K562 (cell line): ENCODE data around the gene HLA-DOA. TPM values are rescaled to one million over a fixed set of nuclear protein-coding genes. Genes with fewer than 3 reads are reported as not detected.

Experiments used
- BRCA1 ChIP-seq, 2 experiments: fragments of 450-650 bp in 1 of 2; sonication (generic) in 1 of 2; formaldehyde crosslinking in 1 of 2; IDR thresholded peaks; 2 replicates each; pipeline versions ENCODE4 v1.5.0 to v1.6.1; 2017 to 2020; ENCODE audit warnings: mild to moderate bottlenecking in 1 of 2, missing genetic modification reagents in 1 of 2
- CBFA2T2 ChIP-seq: fragments of 450-650 bp; conservative IDR thresholded peaks from 2 replicates; pipeline ENCODE4 v1.6.1; 2017; ENCODE audit warnings: mild to moderate bottlenecking
- CEBPG ChIP-seq, 3 experiments: fragments of 200-800 bp in 1 of 3; sonication (Bioruptor generic) in 1 of 3; sonication (generic) in 1 of 3; formaldehyde crosslinking in 1 of 3; IDR thresholded peaks in 2 of 3; conservative IDR thresholded peaks in 1 of 3; 2 replicates each; pipeline versions ENCODE4 v1.6.1 to v1.8.0; 2016 to 2022; ENCODE audit warnings: missing compliant biosample characterization in 2 of 3, missing genetic modification characterization in 2 of 3, mild to moderate bottlenecking in 1 of 3, missing genetic modification reagents in 1 of 3
- CGGBP1 ChIP-seq: fragments of 250-450 bp; sonication (Bioruptor Pico); IDR thresholded peaks from 2 replicates; pipeline ENCODE4 v1.9.0; 2021; ENCODE audit warnings: mild to moderate bottlenecking
- ILF3 ChIP-seq: fragments of 450-650 bp; IDR thresholded peaks from 2 replicates; pipeline ENCODE4 v1.6.1; 2018; ENCODE audit warnings: antibody characterized with exemption, mild to moderate bottlenecking, moderate library complexity, borderline replicate concordance
- KAT2B ChIP-seq: IDR thresholded peaks from one replicate; pipeline ENCODE4 v1.6.1; 2012; ENCODE audit warnings: low read depth, mild to moderate bottlenecking, control low read depth, inconsistent platforms, low read length, moderate library complexity
- LCOR ChIP-seq: sonication (generic); formaldehyde crosslinking; IDR thresholded peaks from 2 replicates; pipeline ENCODE4 v1.8.0; 2022; ENCODE audit warnings: mild to moderate bottlenecking, missing genetic modification reagents
- LEF1 ChIP-seq: fragments of 450-650 bp; IDR thresholded peaks from 2 replicates; pipeline ENCODE4 v1.6.1; 2016; ENCODE audit warnings: mild to moderate bottlenecking
- MBD2 ChIP-seq: sonication (generic); IDR thresholded peaks from 2 replicates; pipeline ENCODE4 v1.6.1; 2016; ENCODE audit warnings: low read depth, borderline replicate concordance
- NFXL1 ChIP-seq: fragments of 450-650 bp; formaldehyde crosslinking; IDR thresholded peaks from 2 replicates; pipeline ENCODE4 v1.4.0; 2021; ENCODE audit warnings: mild to moderate bottlenecking
- NR4A1 ChIP-seq, 2 experiments: fragments of 250-450 bp in 1 of 2; fragments of 450-650 bp in 1 of 2; sonication (Bioruptor Pico) in 1 of 2; IDR thresholded peaks; 2 replicates each; pipeline versions ENCODE4 v1.4.0 to v1.6.1; 2016 to 2020; ENCODE audit warnings: mild to moderate bottlenecking in 2 of 2, missing compliant biosample characterization in 1 of 2, missing genetic modification characterization in 1 of 2, moderate library complexity in 1 of 2
- OTX1 ChIP-seq: fragments of 450-650 bp; formaldehyde crosslinking; IDR thresholded peaks from 2 replicates; pipeline ENCODE4 v1.4.0; 2022; ENCODE audit warnings: mild to moderate bottlenecking
- PHF8 ChIP-seq: fragments of 200-600 bp; sonication (generic); IDR thresholded peaks from 2 replicates; pipeline ENCODE4 v1.6.1; 2012; ENCODE audit warnings: mixed run types, mild to moderate bottlenecking, inconsistent platforms, low read length, moderate library complexity, borderline replicate concordance
- POLR2H ChIP-seq: IDR thresholded peaks from 2 replicates; pipeline ENCODE4 v1.6.1; 2016; ENCODE audit warnings: missing genetic modification characterization, low read depth, mild to moderate bottlenecking, control low read depth, missing compliant biosample characterization, moderate library complexity
- PRMT5 ChIP-seq: sonication (generic); formaldehyde crosslinking; IDR thresholded peaks from 2 replicates; pipeline ENCODE4 v1.5.0; 2020; ENCODE audit warnings: missing genetic modification reagents
- PURB ChIP-seq: sonication (generic); formaldehyde crosslinking; IDR thresholded peaks from 2 replicates; pipeline ENCODE4 v1.9.0; 2021; ENCODE audit warnings: low read depth, mild to moderate bottlenecking, missing genetic modification reagents
- RFX5 ChIP-seq: IDR thresholded peaks from 2 replicates; pipeline ENCODE4 v1.6.1; 2011; ENCODE audit warnings: low read depth, mild to moderate bottlenecking, improper control_type of control experiment, low read length
- SNRNP70 ChIP-seq: fragments of 200-400 bp; formaldehyde crosslinking; optimal IDR thresholded peaks from 2 replicates; pipeline ENCODE3; 2017; ENCODE audit warnings: low read depth, low read length
- STAT5B ChIP-seq: fragments of 250-450 bp; sonication (Bioruptor Pico); IDR thresholded peaks from 2 replicates; pipeline ENCODE4 v1.8.0; 2021; ENCODE audit warnings: mild to moderate bottlenecking, inconsistent platforms
- SUPT5H ChIP-seq: fragments of 450-650 bp; IDR thresholded peaks from 2 replicates; pipeline ENCODE4 v1.6.1; 2016
- ZFP1 ChIP-seq: fragments of 450-650 bp; formaldehyde crosslinking; IDR thresholded peaks from 2 replicates; pipeline ENCODE4 v1.4.0; 2020; ENCODE audit warnings: mild to moderate bottlenecking, mixed read lengths
- ZNF277 ChIP-seq: fragments of 250-450 bp; sonication (Bioruptor Pico); IDR thresholded peaks from 2 replicates; pipeline ENCODE4 v1.8.0; 2022; ENCODE audit warnings: inconsistent platforms, mild to moderate bottlenecking, moderate library complexity, borderline replicate concordance
- polyA plus RNA-seq, 8 experiments: library from polyadenylated mRNA; depleted of rRNA in 4 of 8; stranded (reverse) in 5 of 8; unstranded in 3 of 8; fragments of >200 nt; fragmentation: Nextera tagmentation in 2 of 8; fragmentation: Illumina TruSeq in 1 of 8; extraction: Ambion mirVana in 2 of 8; extraction: Trizol in 1 of 8; gene quantifications; 2 replicates each; pipeline versions ENCODE4 v1.2.1 to v1.2.3, GENCODE V29; 2011 to 2014; ENCODE audit warnings: inconsistent platforms in 1 of 8, missing spikeins in 1 of 8
- total RNA-seq, 7 experiments: library from RNA; depleted of rRNA in 6 of 7; stranded (reverse); fragments of >200 nt in 6 of 7; fragmentation: Illumina TruSeq in 2 of 7; extraction: Trizol in 2 of 7; gene quantifications; 2 replicates each; pipeline versions ENCODE4 v1.2.1 to v1.2.3, GENCODE V29; 2011 to 2021; ENCODE audit warnings: low replicate concordance in 1 of 7
- TF ChIP-seq, protein P1 (sequence below): sonication (generic); formaldehyde crosslinking; IDR thresholded peaks from 2 replicates; pipeline ENCODE4 v1.8.1; 2023; ENCODE audit warnings: mild to moderate bottlenecking, missing genetic modification reagents
- TF ChIP-seq, protein P2 (sequence below): IDR thresholded peaks from 2 replicates; pipeline ENCODE4 v1.6.1; 2011; ENCODE audit not compliant: insufficient read length; ENCODE audit errors: extremely low read depth

Gene HLA-DOA
- total and polyA plus RNA-seq, 9 of the 15 experiments (the other 6 are each of a cell fraction or from before 2014, with no cell fraction given), result 0.07 TPM; not detected in 8

DNA sequence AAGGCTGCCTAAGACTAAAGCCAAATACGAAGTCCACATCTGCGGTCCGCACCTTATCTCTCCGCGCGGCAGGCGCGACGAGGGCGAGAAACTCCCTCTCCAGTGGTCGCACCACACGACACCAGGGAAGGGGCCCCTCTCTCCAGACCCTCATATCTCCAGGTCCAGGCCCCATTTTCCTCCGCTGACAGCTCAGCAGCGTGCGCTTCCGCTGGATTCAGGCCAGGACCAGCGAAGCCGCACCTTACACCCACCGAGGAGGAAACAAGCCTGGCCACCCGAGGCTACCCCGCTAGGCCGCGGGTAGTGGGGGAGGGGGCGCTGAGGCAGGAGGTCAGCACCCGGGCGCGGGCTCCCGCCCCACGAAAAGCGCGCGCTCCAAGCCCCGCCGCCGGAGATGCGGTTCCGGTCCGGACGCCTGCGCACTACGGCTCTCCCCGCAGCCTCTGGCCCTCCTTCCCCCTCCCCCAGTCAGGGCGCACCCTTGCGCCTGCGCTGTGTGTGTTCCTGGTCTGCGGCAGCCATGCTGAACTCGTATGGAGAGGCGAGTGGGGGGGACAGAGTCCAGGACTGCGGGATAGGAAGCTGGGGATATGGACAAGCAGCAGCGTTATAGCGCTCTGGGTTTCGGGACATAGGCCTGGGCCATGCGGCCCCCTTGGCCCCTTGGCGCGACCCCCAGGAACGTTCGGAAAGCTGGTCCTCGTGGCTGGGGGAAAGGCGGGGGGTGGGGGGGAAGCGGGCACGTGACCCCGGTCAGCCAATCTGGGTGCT is 41.1 kb downstream of the HLA-DOA start, which contains the start of gene BRD2 (continued):
- TF ChIP-seq BRCA1 (IDR thresholded peaks at IDR 0.05), result no peak
- TF ChIP-seq BRCA1 (CRISPR knock-in tag; IDR thresholded peaks at IDR 0.05), result no peak
- TF ChIP-seq NR4A1 (CRISPR knock-in tag; IDR thresholded peaks at IDR 0.05), result peak; percentile 79; the same call in 1 of the 2 replicates
- TF ChIP-seq NR4A1 (tag; IDR thresholded peaks at IDR 0.05), result peak; percentile 72
- peak; percentile 89 for TF ChIP-seq LEF1
- peak; percentile 71 for TF ChIP-seq LCOR (CRISPR knock-in tag)
- no peak for TF ChIP-seq SNRNP70
- TF ChIP-seq PHF8, result peak; percentile 92; the same call in 1 of the 2 replicates
- TF ChIP-seq CBFA2T2, result peak; percentile 77
- no peak for TF ChIP-seq OTX1 (CRISPR knock-in tag)
- TF ChIP-seq SUPT5H, result peak; percentile 81
- no peak for TF ChIP-seq RFX5
- no peak for TF ChIP-seq PRMT5 (CRISPR knock-in tag)
- TF ChIP-seq ILF3, result no peak
- TF ChIP-seq, protein P1, sequence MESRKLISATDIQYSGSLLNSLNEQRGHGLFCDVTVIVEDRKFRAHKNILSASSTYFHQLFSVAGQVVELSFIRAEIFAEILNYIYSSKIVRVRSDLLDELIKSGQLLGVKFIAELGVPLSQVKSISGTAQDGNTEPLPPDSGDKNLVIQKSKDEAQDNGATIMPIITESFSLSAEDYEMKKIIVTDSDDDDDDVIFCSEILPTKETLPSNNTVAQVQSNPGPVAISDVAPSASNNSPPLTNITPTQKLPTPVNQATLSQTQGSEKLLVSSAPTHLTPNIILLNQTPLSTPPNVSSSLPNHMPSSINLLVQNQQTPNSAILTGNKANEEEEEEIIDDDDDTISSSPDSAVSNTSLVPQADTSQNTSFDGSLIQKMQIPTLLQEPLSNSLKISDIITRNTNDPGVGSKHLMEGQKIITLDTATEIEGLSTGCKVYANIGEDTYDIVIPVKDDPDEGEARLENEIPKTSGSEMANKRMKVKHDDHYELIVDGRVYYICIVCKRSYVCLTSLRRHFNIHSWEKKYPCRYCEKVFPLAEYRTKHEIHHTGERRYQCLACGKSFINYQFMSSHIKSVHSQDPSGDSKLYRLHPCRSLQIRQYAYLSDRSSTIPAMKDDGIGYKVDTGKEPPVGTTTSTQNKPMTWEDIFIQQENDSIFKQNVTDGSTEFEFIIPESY (CRISPR knock-in tag), result 0 out of 2 replicates have a peak, but pooled peaks have one; percentile 21
- no peak for TF ChIP-seq ZFP1
- TF ChIP-seq POLR2H (tag), result no peak
- TF ChIP-seq STAT5B (CRISPR knock-in tag), result no peak
- TF ChIP-seq MBD2, result no peak
- TF ChIP-seq KAT2B, result no peak
- TF ChIP-seq CEBPG (CRISPR knock-in tag; IDR thresholded peaks at IDR 0.05), result no peak
- TF ChIP-seq CEBPG (tag; conservative IDR thresholded peaks at IDR 0.05 in 1 of 2, IDR thresholded peaks at IDR 0.05 in 1 of 2), result no peak
- no peak for TF ChIP-seq NFXL1 (CRISPR knock-in tag)
- TF ChIP-seq, protein P2, sequence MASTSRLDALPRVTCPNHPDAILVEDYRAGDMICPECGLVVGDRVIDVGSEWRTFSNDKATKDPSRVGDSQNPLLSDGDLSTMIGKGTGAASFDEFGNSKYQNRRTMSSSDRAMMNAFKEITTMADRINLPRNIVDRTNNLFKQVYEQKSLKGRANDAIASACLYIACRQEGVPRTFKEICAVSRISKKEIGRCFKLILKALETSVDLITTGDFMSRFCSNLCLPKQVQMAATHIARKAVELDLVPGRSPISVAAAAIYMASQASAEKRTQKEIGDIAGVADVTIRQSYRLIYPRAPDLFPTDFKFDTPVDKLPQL, result no peak
- TF ChIP-seq CGGBP1, result peak; percentile 69
- TF ChIP-seq ZNF277 (CRISPR knock-in tag), result no peak
- TF ChIP-seq PURB, result no peak
